Hepatocyte (in vitro differentiated cells): ENCODE data around the gene MAU2. TPM values are rescaled to one million over a fixed set of nuclear protein-coding genes. Genes with fewer than 3 reads are reported as not detected.

Experiments
- DNase-seq: peaks from one replicate; pipeline ENCODE4 v3.0.0-alpha.2; 2016; ENCODE audit warnings: low spot score
- H2AFZ ChIP-seq: fragments of 200-600 bp; sonication (generic); 2 replicates; pipeline ENCODE4 v1.6.0; 2016; ENCODE audit warnings: antibody characterized with exemption, mild to moderate bottlenecking
- H3K27ac ChIP-seq: fragments of 200-600 bp; sonication (generic); 2 replicates; pipeline ENCODE4 v1.5.1; 2016; ENCODE audit warnings: mild to moderate bottlenecking
- H3K27me3 ChIP-seq: fragments of 200-600 bp; sonication (generic); 2 replicates; pipeline ENCODE4 v1.6.1; 2016
- H3K36me3 ChIP-seq: fragments of 200-600 bp; sonication (generic); replicated peaks from 2 replicates; pipeline ENCODE4 v1.5.1; 2016; ENCODE audit warnings: low read depth; ENCODE audit not compliant: insufficient read depth
- H3K4me1 ChIP-seq: fragments of 200-600 bp; sonication (generic); 2 replicates; pipeline ENCODE4 v1.5.1; 2016; ENCODE audit warnings: mild to moderate bottlenecking, moderate library complexity; ENCODE audit not compliant: insufficient read depth
- H3K4me2 ChIP-seq: fragments of 200-600 bp; sonication (generic); 2 replicates; pipeline ENCODE4 v1.6.0; 2016
- H3K4me3 ChIP-seq: fragments of 200-600 bp; sonication (generic); 2 replicates; pipeline ENCODE4 v1.5.1; 2016; ENCODE audit warnings: mild to moderate bottlenecking
- H3K79me2 ChIP-seq: fragments of 200-600 bp; sonication (generic); 2 replicates; pipeline ENCODE4 v1.6.0; 2017; ENCODE audit warnings: mild to moderate bottlenecking
- H3K9me2 ChIP-seq: fragments of 200-600 bp; sonication (generic); replicated peaks from 2 replicates; pipeline ENCODE4 v1.6.0; 2017; ENCODE audit warnings: mild to moderate bottlenecking; ENCODE audit not compliant: insufficient read depth
- H3K9me3 ChIP-seq: fragments of 200-600 bp; sonication (generic); 2 replicates; pipeline ENCODE4 v1.5.1; 2016; ENCODE audit warnings: low read depth, mild to moderate bottlenecking
- H4K20me1 ChIP-seq: fragments of 200-600 bp; sonication (generic); 2 replicates; pipeline ENCODE4 v1.6.0; 2016; ENCODE audit warnings: mild to moderate bottlenecking; ENCODE audit not compliant: insufficient read depth, poor library complexity, severe bottlenecking
- EZH2 ChIP-seq: fragments of 200-600 bp; sonication (generic); IDR thresholded peaks from 2 replicates; pipeline ENCODE4 v1.6.1; 2016; ENCODE audit warnings: antibody characterized with exemption, mild to moderate bottlenecking, borderline replicate concordance
- EZH2phosphoT487 ChIP-seq: fragments of 200-600 bp; sonication (generic); IDR thresholded peaks from one replicate; pipeline ENCODE4 v1.6.1; 2018; ENCODE audit warnings: antibody characterized with exemption, mild to moderate bottlenecking, low read depth, moderate library complexity; ENCODE audit not compliant: unreplicated experiment, severe bottlenecking
- WGBS: methylation state at CpG from one replicate; pipeline ENCODE4 v1.1.6; 2016; ENCODE audit warnings: low lambda C conversion rate; ENCODE audit errors: missing lambda C conversion rate; 5-methylcytosine and 5-hydroxymethylcytosine counted together
- polyA plus RNA-seq: library from polyadenylated mRNA; unstranded; fragments of >200 nt; fragmentation: Nextera tagmentation; extraction: Ambion mirVana; gene quantifications from 2 replicates; pipeline ENCODE4 v1.2.1, GENCODE V29; 2016
- total RNA-seq: library from RNA; depleted of rRNA; stranded (reverse); fragments of >200 nt; gene quantifications from 2 replicates; pipeline ENCODE4 v1.2.3, GENCODE V29; 2014
- TF ChIP-seq, protein P1 (sequence below): fragments of 200-600 bp; sonication (generic); IDR thresholded peaks from 2 replicates; pipeline ENCODE4 v1.5.1; 2016; ENCODE audit warnings: antibody characterized with exemption, mild to moderate bottlenecking; ENCODE audit not compliant: poor library complexity

Gene MAU2
- total and polyA plus RNA-seq, 2 experiments from 2014 or later: 25.3 to 31.8 TPM

DNA sequence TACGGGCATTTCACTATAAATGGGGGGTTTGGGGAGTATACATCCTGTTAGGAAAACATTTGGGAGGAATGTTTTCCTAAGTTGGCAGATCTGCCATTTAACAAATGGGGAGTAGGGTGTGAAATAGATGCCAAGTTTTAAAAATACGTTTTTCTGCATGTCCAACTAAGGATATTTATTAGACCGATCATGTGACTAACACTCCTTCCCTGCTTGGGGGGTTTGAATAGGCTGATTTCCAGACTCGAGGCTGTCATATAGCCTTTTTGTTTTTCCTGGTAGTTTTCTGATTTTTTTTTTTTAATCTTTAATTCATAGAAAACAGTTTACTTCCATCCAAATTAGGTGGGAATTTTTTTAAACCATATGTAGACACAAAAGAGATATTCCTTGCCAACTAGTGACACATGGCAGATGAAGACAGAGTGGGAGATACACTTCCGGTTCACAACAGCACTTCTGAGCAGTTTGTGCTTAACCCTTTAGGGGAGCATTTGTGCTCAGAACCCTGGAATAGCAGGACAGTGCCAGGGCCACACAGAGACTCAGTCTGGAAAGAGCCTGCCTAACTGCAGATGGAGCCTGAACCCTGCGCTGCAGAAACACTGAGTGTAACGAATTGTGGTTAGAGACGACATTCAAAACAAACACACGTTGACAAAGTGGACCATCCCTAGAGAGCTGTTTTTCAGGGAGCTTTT lies 79.3 kb downstream of the MAU2 start:
- H4K20me1 ChIP-seq: no peaks in the 10 kb centered on the region
- WGBS: 56% methylated on average over 9 of the region's 9 CpGs
- H3K27ac ChIP-seq: no peak overlapping the region
- H3K4me2 ChIP-seq: no peak overlapping the region
- H3K4me3 ChIP-seq: no peak overlapping the region
- H3K27me3 ChIP-seq: no peaks in the 10 kb centered on the region
- no peaks in the 10 kb centered on the region for H3K4me1 ChIP-seq
- DNase-seq: no peak
- H3K36me3 ChIP-seq: no peaks in the 10 kb centered on the region
- H2AFZ ChIP-seq: no peak overlapping the region
- H3K9me3 ChIP-seq: no peaks in the 10 kb centered on the region
- TF ChIP-seq EZH2 (no peak), EZH2phosphoT487 (no peak)
- TF ChIP-seq, protein P1, sequence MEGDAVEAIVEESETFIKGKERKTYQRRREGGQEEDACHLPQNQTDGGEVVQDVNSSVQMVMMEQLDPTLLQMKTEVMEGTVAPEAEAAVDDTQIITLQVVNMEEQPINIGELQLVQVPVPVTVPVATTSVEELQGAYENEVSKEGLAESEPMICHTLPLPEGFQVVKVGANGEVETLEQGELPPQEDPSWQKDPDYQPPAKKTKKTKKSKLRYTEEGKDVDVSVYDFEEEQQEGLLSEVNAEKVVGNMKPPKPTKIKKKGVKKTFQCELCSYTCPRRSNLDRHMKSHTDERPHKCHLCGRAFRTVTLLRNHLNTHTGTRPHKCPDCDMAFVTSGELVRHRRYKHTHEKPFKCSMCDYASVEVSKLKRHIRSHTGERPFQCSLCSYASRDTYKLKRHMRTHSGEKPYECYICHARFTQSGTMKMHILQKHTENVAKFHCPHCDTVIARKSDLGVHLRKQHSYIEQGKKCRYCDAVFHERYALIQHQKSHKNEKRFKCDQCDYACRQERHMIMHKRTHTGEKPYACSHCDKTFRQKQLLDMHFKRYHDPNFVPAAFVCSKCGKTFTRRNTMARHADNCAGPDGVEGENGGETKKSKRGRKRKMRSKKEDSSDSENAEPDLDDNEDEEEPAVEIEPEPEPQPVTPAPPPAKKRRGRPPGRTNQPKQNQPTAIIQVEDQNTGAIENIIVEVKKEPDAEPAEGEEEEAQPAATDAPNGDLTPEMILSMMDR: no peak
- no peaks in the 10 kb centered on the region for H3K9me2 ChIP-seq
- peaks cover 80% of the 10 kb centered on the region for H3K79me2 ChIP-seq

DNA sequence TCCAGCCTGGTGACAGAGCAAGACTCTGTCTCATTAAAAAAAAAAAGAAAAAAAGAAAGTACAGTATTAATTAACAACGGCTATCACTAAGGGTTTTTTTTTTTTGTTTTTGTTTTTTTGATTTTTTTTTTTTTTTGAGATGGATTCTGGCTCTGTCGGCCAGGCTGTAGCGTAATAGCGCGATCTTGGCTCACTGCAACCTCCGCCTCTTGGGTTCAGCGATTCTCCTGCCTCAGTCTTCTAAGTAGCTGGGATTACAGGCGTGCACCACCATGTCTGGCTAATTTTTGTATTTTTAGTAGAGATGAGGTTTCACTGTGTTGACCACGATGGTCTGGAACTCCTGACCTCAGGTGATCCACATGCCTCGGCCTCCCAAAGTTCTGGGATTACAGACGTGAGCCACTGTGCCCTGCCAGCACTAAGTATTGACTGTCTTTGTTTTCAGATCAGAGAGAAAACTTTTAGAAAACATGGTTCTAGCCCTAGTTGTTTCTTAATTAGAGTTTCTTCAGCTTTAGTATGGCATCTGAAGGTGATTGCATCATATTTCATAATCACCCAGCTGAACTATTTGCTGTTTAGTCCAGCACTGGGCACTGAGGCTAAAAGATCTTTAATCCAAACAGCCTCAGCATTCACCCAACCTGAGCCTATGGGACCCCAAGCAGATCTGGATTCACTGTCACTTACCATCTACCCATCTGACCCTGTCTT lies 82.2 kb downstream of the MAU2 start:
- Histone ChIP-seq H2AFZ (no peak overlapping the region), H3K27ac (no peak overlapping the region), H3K36me3 (no peaks in the 10 kb centered on the region), H3K9me3 (no peaks in the 10 kb centered on the region), H3K4me3 (no peak overlapping the region), H3K79me2 (peaks cover 63% of the 10 kb centered on the region), H3K9me2 (no peaks in the 10 kb centered on the region), H3K4me2 (no peak overlapping the region), H4K20me1 (peaks cover 7% of the 10 kb centered on the region), H3K4me1 (peaks cover 7% of the 10 kb centered on the region), H3K27me3 (no peaks in the 10 kb centered on the region)
- WGBS: 92% methylated on average over 10 of the region's 11 CpGs
- no peak for DNase-seq
- TF ChIP-seq EZH2 (no peak), EZH2phosphoT487 (no peak)
- TF ChIP-seq, protein P1: no peak

DNA sequence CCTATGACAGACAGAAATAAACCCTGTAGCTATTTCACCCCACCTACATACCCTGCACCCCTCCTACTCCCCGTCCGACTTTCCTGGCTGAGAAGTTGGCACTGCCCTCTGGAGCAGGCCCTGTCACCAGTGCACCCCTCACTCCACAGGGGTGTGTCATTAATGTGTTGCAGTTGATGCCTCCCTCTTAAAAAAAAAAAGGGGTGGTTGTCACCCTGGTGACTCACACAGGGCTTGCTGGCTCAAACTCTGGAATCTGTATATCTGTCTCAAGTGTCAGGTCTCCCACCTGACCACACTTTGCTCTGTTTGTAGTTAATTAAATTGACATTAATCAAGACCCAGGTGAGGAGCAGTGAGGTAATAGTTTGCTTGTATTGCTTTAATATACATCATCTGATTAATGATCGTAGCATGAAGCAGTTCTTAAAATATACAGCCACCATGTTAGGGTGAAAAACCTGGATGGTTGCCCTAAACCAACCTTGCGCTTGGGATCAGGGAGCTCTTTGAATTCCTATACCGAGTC lies 82.8 kb downstream of the MAU2 start:
- no peaks in the 10 kb centered on the region for H3K27me3 ChIP-seq
- no peak overlapping the region for H2AFZ ChIP-seq
- no peaks in the 10 kb centered on the region for H3K36me3 ChIP-seq
- H3K9me2 ChIP-seq: no peaks in the 10 kb centered on the region
- H3K79me2 ChIP-seq: peaks cover 63% of the 10 kb centered on the region
- H3K4me1 ChIP-seq: peaks cover 13% of the 10 kb centered on the region
- no peak overlapping the region for H3K4me3 ChIP-seq
- H4K20me1 ChIP-seq: peaks cover 14% of the 10 kb centered on the region
- TF ChIP-seq, protein P1: no peak
- TF ChIP-seq EZH2phosphoT487 (no peak), EZH2 (no peak)
- H3K27ac ChIP-seq: no peak overlapping the region
- H3K4me2 ChIP-seq: no peak overlapping the region
- DNase-seq: no peak
- H3K9me3 ChIP-seq: no peaks in the 10 kb centered on the region
- 90% methylated on average over 5 of the region's 5 CpGs for WGBS
